HG03575 (cell line): ENCODE measurements around the gene ARPC5.
"Not testable (repeated sequence)": the region's sequence is repeated elsewhere in the genome, so short reads cannot be mapped to it uniquely, and the experiment has no call there.

Experiments
- ATAC-seq: cut with Tn5 transposase; IDR thresholded peaks from one replicate; pipeline ENCODE4 v1.9.1; 2021; ENCODE audit not compliant: unreplicated experiment, insufficient number of reproducible peaks, low FRiP score; ENCODE audit errors: extremely low read depth

ARPC5 gene

DNA sequence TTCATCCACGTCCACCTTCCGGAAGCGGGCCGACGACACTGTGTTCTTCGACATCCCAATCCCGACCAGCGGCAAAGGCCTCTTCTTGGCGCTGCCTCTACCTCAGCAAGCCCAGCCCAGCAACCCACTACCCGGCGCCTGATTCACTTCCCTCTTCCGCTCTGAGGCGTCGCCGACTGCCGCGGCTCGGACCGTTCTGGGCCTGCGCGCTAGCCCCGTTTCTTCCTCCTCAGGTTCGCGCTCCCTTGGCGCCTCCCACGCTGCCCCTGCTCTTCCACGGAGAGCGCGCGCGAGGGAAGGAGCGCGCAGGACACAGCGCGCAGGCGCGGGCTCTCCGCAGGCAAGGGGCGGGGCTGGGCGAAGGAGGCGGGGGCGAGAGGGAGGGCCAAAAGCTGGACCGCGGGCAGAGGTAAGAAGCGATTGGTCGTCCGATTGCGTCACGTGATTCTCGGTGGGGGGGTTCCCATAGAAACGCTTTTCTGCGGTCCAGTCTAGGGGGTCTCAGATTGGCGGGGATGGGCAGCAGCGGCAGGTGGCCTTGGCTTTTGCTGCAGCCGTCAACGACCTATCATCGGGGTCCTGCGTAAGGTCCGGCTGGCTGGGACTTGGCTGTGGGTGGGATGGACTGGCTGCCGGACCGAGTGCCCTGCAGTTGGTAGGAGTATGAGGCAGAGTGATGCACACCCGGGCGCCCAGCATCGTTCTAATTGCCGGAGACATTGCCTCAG is at the start of gene ARPC5:
TSS of gene ARPC5 (minus strand) at position 178 of the 728 bp plus-strand sequence. CDS start at position 54, 124 bp downstream.
- ATAC-seq: no peak

DNA sequence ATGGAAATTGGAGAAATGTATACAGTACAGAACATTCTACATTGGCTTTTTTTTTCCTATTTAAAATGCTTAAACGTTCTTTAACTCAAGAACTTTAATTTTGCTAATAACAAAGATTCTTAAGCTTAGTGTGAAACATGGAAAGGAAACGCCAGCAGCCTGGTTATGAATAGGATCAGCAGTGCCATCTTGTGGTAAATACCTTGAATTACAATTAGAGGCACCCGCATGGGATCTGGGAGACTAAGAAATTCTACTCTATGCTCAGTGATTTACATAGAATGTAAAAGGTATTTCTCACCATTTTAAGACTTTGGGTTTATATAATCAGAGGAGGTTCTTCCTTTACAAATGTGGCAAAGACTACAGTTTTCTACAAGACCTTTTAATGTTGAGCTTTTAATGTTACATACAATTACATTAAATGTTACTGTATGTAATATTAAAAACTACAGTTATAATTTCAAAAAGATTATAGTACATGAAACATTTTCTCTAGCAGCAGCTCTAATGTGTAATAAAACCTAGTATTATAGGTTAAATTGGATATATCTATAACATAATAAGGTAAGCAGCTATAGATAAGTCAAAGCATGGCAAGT is 49.6 kb upstream of the ARPC5 start:
- no peak for ATAC-seq

DNA sequence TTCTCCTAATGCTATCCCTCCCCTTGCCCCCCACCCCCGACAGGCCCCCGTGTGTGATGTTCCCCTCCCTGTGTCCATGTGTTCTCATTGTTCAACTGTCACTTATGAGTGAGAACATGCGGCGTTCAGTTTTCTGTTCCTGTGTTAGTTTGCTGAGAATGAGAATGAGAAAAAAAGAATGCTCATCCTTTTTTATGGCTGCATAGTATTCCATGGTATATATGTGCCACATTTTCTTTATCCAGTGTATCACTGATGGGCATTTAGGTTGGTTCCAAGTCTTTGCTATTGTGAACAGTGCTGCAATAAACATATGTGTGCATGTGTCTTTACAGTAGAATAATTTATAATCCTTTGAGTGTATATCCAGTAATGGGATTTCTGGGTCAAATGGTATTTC is 43.8 kb upstream of the ARPC5 start:
- not testable (repeated sequence) for ATAC-seq

DNA sequence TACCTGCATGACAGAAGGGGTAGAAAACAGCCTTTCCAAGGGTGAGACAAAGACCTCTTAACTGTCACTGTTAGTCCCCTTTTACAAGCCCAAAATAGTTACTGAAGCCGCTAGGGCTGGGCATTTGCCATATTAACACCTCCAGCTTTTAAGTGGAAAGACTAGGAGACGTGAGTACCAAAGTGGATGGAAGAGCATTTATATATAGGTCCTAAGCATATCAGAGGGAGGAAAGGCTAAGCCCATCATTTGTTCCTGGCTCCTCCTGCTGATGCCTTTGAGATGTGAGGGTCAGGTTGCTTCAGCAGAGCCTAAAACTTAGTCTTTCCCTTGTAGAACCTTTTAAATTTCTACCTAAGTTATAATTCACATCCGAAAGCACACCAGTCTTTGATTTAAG is 43.2 kb upstream of the ARPC5 start:
- no peak for ATAC-seq

DNA sequence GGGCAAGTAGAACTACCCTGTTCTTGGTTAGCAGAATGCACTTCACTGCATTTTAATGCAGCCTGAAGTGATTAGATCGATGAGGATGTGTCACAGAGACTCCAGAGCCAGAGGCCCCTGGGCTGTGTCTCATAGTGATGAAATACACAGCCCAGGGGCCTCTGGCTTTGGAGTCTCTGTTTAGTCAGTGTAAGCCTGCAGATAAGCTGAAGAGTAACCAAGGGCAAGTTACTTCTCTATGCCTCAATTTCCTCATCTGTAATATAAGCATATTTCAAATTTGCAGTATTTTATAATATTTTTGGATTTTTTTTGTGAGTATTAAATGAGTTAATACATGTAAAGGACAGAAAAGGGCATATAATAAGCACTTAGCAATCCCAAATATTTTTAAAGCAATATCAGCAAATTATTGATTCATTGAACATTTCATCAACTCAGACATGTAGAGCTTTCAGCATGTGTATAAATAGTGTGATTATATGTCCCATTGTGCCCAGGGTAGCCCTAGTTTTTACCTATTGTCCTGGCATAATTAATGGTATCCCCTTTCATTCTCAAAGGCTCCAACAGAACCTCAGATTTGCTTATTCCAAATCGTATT is 41.1 kb upstream of the ARPC5 start:
- no peak for ATAC-seq

DNA sequence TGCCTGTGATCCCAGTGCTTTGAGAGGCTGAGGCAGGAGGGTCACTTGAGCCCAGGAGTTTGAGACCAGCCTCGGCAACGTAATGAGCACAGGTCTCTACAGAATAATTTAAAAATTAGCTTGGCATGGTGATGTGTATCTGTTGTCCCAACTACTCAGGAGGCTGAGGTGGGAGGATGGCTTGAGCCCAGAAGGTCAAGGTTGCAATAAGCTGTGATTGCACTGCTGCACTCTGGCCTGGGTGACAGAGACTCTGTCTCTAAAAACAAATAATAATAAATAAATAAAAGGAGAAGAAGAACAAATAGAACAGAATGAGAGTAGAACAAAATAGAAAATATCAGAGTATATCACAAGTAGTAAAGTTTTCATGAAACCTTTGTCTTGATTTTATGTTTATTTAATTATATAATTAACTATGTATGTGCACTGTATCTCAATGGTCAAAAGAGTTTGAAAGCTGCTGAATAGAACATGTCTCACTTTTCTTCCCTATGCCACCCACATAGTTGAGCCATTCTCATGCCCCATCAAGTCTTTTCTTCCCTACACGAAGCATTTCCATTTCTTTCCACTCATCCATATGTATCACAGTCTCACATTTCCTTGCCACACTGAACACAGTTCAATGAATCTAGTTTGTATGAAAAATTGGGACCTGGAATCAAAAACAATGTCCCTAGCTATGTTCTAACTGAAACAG is 40.5 kb upstream of the ARPC5 start:
- no peak for ATAC-seq

DNA sequence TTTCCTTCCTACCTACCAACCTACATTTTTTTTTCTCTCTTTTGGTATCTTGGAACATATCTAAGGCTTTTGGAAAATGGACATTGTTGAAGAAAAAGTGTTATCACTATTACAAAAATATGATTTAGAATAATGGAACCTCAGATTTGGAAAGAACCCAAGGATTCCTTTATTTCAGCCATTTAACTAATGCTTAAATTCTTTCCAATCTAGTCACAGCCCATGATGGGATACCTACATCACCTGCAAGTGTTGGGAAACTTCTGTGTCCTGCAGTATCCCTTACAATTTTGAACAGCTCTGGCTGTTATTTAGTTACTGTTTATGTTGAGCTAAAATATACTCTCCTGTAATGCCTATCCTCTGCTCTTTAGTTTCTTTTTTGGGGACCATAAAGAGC is 39.8 kb upstream of the ARPC5 start:
- ATAC-seq: no peak

DNA sequence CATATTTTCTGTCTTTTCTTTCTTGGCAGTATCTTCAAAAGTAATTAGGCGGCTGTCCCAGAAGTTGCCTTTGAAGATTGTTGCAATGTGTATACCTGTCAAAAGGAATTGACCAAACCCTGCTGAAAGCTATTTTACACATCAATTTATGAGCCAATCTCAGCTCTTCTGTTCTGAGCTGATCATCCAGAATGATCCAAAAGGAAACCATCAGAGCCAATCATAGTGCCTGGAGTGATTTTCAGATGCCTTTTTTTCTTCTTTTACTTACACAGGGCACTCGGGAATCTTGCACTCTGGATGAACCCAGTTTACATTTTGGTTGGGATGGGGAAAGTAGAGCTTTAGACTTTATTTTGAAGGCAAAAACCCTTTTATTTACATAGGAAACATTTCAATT is 39.3 kb upstream of the ARPC5 start:
- ATAC-seq: no peak

DNA sequence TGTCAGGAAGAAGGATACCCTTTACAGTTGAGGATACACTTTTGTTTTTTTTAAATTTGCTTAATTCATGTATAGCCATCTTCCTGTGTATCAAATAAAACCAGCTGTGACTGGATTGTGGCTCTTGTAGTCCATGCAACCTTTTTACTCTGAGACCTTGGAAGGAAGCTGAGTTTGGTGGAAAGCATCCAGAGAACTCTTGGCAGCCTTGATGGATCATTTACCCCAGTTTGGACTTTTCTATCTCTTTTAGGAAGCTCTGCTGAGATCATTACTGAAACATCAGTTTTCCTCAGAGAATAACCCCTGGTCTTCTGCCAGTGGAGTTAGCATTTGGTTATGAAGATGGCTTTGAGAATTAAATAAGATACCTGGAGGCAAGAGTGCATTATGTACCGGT is 38.8 kb upstream of the ARPC5 start:
- ATAC-seq: no peak

DNA sequence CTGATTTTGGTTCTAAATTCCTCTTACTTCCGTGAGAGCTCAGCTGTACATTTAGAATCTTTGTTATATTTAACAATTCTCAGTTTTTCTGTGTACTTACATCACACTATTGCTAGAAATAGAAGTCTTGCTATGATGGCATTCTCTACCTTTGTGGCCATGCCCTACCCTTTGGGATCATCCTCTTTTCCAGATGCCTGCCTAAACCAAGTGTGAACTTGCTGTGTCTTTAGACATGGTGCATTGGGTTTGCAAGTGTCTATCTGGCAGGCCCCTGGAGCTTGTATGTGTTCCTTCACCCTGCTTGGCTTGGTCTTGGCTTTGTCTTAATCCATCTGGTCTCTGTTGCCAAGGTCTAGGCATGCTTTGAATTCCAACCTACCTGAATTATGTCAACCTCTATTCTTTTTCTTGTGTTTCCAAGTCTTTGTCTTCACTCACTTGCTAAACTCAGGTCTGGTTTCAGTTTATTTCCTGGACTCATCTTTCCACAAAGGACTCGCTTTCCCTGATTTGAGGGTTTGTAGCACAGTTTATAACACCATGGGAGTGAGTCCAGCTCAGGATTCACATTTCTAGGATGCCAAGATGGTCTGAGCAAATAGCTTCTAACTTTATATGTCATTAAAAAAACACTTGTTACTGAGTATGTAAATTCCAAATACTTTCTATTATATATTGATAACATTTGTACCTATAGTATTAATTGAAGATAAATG is 38.2 kb upstream of the ARPC5 start:
- ATAC-seq: no peak

DNA sequence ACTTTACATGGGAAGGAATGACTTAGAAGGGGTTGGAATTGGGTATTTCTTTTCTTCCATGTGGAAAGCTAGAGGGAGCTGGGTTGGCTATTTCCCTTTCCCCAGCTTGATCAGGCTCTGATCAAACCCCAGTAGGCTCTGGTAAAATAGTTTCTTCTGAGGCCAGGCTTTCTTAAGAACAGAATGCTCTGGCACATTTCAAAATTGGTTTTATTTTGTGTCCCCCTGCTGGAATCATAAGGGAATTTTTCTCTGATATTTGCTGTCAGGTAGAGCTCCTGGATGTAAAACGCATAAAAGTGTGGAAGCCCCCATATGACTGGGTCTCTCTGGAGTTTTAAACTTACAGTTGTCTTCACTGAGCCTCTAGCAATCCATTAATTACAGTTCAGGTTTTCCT is 34.6 kb upstream of the ARPC5 start:
- no peak for ATAC-seq

DNA sequence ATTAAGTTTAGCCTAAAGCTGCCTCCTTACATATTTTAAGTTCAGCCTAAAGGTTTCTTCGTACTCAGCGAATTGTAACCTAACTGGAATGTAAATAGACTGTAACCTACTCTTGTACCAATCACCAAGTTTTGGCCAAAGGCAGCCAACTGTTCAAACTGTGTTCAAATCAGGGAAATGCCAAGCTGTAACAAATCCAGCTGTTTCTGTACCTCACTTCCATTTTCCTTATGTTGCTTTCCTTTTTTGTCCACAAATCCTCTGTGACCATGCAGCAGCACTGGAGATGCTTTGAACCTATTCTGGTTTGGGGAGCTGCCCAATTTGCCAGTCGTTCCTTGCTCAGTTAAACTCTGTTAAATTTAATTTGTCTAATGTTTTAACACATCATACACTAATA is 20.8 kb upstream of the ARPC5 start:
- ATAC-seq: no peak

DNA sequence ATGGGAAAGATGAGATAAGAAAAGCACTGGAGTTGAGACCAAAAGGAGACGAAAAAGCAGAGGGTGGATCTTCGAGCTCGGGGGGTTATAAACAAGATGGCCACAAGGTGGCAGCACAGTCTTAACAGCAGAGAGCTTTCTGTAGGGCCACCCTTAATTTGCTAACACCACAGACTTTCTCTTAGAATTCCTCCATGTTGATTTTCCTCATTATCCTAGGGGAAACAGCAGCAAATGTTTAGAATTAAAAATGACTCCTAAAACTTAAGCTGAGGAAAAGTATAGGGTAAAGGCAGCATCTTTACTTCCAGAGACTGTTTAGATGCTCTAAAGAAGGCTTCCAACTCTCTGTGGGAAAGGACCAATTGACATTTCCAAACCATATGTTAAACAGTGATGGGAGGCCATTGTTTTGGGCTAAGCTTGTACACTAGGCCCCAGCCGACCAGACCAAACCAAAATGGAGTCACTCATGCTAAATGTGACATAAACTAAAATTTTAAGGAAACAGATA is 20.0 kb upstream of the ARPC5 start:
- no peak for ATAC-seq

DNA sequence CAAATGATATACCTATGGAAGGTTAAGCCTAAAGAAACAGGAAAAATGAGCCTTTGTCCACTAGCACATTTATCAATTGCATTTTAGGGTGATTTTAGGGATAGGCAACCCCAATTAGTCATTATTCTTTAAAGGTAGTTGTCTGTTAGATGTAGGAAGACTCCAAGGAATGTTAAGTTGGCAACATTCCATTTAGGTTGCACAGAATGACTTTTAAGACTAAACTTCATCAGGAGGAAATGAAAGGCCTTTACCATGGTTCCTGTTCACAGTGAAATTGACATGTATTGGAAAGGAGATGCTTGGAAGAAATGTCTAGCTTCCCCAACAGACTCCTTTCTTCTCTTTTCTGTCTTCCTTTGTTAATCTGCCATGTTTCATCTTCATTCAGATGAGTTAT is 19.1 kb upstream of the ARPC5 start:
- no peak for ATAC-seq

DNA sequence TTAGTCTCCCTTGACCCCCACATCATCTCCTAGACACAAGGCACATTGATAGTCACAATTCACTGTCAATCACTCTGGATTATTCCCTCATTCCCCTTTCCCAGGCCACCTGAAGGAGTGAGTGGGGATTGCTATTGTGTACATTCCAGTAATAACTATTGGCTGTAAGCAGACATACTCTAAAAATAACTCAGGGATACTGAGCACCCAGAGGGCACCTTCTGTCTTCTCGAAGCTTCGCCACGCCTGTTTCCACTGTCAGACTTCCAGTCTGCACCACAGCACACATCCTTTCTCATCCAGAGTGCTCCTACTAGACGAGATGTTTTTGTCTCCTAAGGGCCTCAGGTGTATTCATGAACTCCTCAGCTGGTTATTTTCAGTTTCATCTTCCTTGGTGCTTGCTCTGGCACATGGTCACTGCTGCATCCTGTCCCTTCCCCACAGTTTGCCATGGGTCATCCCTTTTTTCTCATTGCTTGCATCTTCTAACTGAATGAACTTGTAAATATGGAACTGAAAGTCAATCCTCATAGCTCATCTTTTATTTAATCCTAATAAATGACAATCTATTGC is 18.4 kb upstream of the ARPC5 start:
- no peak for ATAC-seq

DNA sequence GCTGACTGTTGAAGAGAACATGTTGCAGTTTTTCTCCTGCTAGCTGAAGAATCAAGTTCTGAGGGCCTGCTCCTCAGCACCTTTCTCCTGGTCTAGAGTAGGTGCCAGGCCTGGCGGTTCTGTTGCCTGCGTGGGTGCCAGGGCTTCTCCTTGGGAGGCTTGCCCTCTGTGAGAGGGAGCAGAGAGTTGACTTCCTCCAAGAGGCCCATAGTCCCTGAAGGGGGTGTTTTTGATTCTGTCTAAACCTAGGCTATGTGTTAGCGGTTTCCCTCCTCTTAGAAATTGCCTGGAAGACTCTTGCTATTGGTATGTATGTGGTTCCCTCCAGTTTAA is 17.8 kb upstream of the ARPC5 start:
- no peak for ATAC-seq

DNA sequence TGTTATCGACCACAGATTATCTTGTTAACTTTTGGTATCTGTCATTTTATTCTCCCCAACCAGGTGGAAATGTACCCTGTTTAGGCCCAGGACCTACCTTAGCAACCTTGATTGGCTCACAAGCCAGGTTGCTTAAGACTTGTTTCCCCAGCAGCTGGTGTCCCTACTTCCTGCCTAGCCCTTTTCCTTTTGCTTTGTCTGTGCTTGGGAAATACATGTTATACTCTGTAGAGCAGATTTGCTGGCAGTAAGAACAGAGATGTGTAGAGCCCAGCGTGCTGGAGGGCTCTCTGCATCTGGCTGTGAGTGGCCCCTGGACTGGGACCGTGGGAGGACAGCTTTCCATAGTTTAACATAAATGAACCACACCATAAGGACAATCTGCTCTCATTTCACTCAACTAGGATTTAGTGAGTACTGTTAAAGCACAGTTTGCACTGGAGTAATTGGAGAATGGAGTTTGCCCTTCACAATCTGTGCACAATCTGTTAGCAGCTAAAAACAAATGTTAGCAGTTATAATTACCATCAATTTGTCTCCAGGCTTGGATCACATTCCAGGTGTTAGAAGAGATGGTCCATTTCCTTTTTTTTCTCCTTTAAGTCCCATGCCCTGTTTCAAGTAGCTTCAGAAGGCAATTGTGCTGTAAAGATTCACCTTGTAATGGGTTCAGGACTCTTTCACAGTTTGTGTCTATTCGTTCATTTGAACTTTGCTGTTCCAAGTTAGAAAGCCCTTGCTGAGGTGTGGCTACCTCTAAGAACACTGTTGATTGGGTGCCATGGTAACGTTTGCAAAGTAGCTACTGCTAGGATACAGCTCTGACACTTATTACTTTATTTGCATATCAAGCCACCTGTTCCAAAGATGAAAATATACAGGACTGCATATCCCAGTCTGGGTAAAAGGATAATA is 17.2 kb upstream of the ARPC5 start, which contains the start of gene APOBEC4:
TSS of gene APOBEC4 (minus strand) at position 770 of the 915 bp plus-strand sequence. CDS start 4,535 bp downstream, outside the sequence.
- ATAC-seq: no peak

DNA sequence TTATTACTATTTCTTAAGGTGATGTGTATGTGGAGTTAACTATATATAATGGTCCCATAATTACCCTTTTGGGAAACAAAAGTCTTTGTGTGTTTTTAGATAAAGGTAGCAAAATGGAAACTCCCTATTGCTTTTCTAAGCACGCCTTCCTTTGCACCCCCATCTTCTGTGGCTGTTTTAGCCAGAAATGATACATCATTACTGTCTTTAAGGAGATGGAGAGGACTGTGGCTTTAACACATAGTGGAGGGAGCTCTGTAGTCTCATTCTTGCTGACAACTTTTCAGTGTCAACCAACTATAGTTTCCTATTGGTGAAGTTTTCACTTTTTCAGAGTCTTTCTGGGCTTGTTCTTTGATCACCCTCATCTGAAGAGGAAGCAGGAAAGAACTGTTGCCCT is 16.5 kb upstream of the ARPC5 start:
- no peak for ATAC-seq
